Keratinocyte (primary cell): Measurements from ENCODE around the gene RPS2. TPM values are rescaled to one million over a fixed set of nuclear protein-coding genes. Genes with fewer than 3 reads are reported as not detected.

Experiments used
- DNase-seq: peaks from one replicate; pipeline ENCODE4 v3.0.0-alpha.2; 2011; ENCODE audit warnings: low read depth, missing footprints, low spot score
- FAIRE-seq: peaks from 2 replicates; lab custom pipeline; 2011; peaks lifted over from hg19 to GRCh38; lab: Jason Lieb, UNC
- H2AFZ ChIP-seq: 2 replicates; pipeline ENCODE4 v1.6.0; 2012; ENCODE audit warnings: low read length, control low read depth, inconsistent platforms; ENCODE audit not compliant: control insufficient read depth
- H3K27ac ChIP-seq: 2 replicates; pipeline ENCODE4 v1.5.1; 2011; ENCODE audit warnings: low read length; ENCODE audit not compliant: control insufficient read depth, insufficient read depth
- H3K27me3 ChIP-seq: 3 replicates; pipeline ENCODE4 v1.6.0; 2011; ENCODE audit warnings: low read length; ENCODE audit not compliant: control insufficient read depth, insufficient read depth; ENCODE audit errors: extremely low read depth
- H3K36me3 ChIP-seq, 2 experiments: 2 replicates in 1 of 2; 3 replicates in 1 of 2; pipeline ENCODE4 v1.5.1; 2011; ENCODE audit warnings: low read length in 2 of 2, mild to moderate bottlenecking in 1 of 2; ENCODE audit not compliant: control insufficient read depth in 2 of 2, insufficient read depth in 2 of 2; ENCODE audit errors: extremely low read depth in 1 of 2
- H3K4me1 ChIP-seq: 3 replicates; pipeline ENCODE4 v1.5.1; 2011; ENCODE audit warnings: low read length; ENCODE audit not compliant: control insufficient read depth, insufficient read depth; ENCODE audit errors: extremely low read depth
- H3K4me2 ChIP-seq: 3 replicates; pipeline ENCODE4 v1.6.0; 2011; ENCODE audit warnings: low read depth, low read length; ENCODE audit not compliant: control insufficient read depth, insufficient read depth; ENCODE audit errors: extremely low read depth
- H3K4me3 ChIP-seq, 3 experiments: fragments of 200-600 bp in 1 of 3; sonication (generic) in 1 of 3; 2 replicates in 2 of 3; 3 replicates in 1 of 3; pipeline ENCODE4 v1.5.1; 2011 to 2016; ENCODE audit warnings: low read length in 3 of 3, mild to moderate bottlenecking in 3 of 3, control low read depth in 2 of 3, inconsistent platforms in 1 of 3, low read depth in 1 of 3, mixed read lengths in 1 of 3, mixed run types in 1 of 3, moderate library complexity in 1 of 3; ENCODE audit not compliant: control insufficient read depth in 2 of 3, insufficient read depth in 2 of 3; ENCODE audit errors: extremely low read depth in 1 of 3
- H3K79me2 ChIP-seq: 2 replicates; pipeline ENCODE4 v1.6.0; 2012; ENCODE audit warnings: low read length; ENCODE audit not compliant: control insufficient read depth, insufficient read depth
- H3K9ac ChIP-seq: 3 replicates; pipeline ENCODE4 v1.6.0; 2011; ENCODE audit warnings: low read length; ENCODE audit not compliant: control insufficient read depth, insufficient read depth; ENCODE audit errors: extremely low read depth
- H3K9me1 ChIP-seq: 3 replicates; pipeline ENCODE4 v1.6.0; 2011; ENCODE audit warnings: low read length; ENCODE audit not compliant: control insufficient read depth, insufficient read depth; ENCODE audit errors: extremely low read depth
- H3K9me3 ChIP-seq: 2 replicates; pipeline ENCODE4 v1.5.1; 2012; ENCODE audit warnings: low read depth, low read length; ENCODE audit not compliant: control insufficient read depth
- H4K20me1 ChIP-seq: 3 replicates; pipeline ENCODE4 v1.6.0; 2011; ENCODE audit warnings: low read length; ENCODE audit not compliant: control insufficient read depth, insufficient read depth; ENCODE audit errors: extremely low read depth
- EZH2 ChIP-seq: IDR thresholded peaks from one replicate; pipeline ENCODE4 v1.6.1; 2012; ENCODE audit warnings: inconsistent platforms, mild to moderate bottlenecking, low read length, moderate library complexity
- dilution Hi-C: fragments of 300-500 bp; cut with MboI; formaldehyde crosslinking; loops from one replicate; pipeline ENCODE4 v1.7.0; 2020; ENCODE audit warnings: low sequenced_read_pairs; ENCODE audit not compliant: extremely low pct_ligation_motif_present
- polyA plus RNA-seq, 5 experiments: library from polyadenylated mRNA; depleted of rRNA in 3 of 5; stranded (reverse) in 3 of 5; stranded (forward) in 1 of 5; unstranded in 1 of 5; fragments of >200 nt; gene quantifications; 1 replicate in 1 of 5; 2 replicates in 3 of 5; 3 replicates in 1 of 5; pipeline versions ENCODE4 v1.2.1 to v1.2.3, GENCODE V29; 2011 to 2012; ENCODE audit warnings: missing spikeins in 2 of 5, low read depth in 1 of 5, low replicate concordance in 1 of 5
- TF ChIP-seq, protein P1 (sequence below), 3 experiments: IDR thresholded peaks in 1 of 3; conservative IDR thresholded peaks in 1 of 3; optimal IDR thresholded peaks in 1 of 3; 2 replicates in 2 of 3; 3 replicates in 1 of 3; pipeline versions ENCODE3 to v1.5.1; 2011; ENCODE audit warnings: low read length in 3 of 3, mild to moderate bottlenecking in 3 of 3, moderate library complexity in 2 of 3, control low read depth in 1 of 3, inconsistent platforms in 1 of 3; ENCODE audit not compliant: insufficient read depth in 2 of 3; ENCODE audit errors: extremely low read depth in 1 of 3

The RPS2 gene
- polyA plus RNA-seq, 1 donor (not counting 4 experiments of a cell fraction or from before 2014, with no cell fraction given) = 3,573 TPM

DNA sequence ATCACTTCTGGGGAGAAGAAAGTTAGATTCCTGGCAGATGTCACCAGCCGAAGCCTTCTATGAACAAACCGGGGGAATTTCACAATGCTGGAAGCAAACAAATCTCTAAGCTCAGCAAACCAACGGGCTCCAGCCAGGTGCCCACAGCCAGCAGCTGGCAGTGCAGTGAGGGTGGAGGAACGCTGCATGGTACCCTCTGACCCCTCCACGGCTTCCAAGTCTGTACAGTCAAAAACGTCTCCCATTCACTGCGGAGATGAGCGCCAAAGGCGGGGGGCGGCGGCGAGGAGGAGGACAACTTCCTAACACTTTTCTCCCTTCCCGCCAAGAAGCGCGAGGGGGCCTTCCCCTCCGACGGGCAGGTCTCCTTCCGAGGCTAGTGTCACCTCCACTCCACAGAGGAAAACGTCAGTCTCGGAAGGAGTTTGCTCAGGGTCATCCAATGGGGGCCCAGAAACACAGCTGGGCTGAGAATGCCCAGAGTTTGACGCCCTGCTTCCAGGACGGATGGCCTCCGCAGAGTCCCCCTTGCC, 44.1 kb upstream of the RPS2 start:
- H3K9me1 ChIP-seq = peaks cover 2% of the 10 kb centered on the region
- H3K36me3 ChIP-seq = peaks cover 6 to 38% of the 10 kb centered on the region in 2 experiments
- H4K20me1 ChIP-seq = peaks cover 41% of the 10 kb centered on the region
- H3K27me3 ChIP-seq = no peaks in the 10 kb centered on the region
- H3K4me2 ChIP-seq = peak overlapping the region; percentile 89
- H2AFZ ChIP-seq = no peak overlapping the region
- H3K9ac ChIP-seq = peak overlapping the region; percentile 85
- no peak for DNase-seq
- no peak for FAIRE-seq
- H3K9me3 ChIP-seq = no peaks in the 10 kb centered on the region
- peak overlapping the region; percentile 71 to 98 (median 92) for H3K4me3 ChIP-seq
- no peak for TF ChIP-seq EZH2
- TF ChIP-seq, protein P1, sequence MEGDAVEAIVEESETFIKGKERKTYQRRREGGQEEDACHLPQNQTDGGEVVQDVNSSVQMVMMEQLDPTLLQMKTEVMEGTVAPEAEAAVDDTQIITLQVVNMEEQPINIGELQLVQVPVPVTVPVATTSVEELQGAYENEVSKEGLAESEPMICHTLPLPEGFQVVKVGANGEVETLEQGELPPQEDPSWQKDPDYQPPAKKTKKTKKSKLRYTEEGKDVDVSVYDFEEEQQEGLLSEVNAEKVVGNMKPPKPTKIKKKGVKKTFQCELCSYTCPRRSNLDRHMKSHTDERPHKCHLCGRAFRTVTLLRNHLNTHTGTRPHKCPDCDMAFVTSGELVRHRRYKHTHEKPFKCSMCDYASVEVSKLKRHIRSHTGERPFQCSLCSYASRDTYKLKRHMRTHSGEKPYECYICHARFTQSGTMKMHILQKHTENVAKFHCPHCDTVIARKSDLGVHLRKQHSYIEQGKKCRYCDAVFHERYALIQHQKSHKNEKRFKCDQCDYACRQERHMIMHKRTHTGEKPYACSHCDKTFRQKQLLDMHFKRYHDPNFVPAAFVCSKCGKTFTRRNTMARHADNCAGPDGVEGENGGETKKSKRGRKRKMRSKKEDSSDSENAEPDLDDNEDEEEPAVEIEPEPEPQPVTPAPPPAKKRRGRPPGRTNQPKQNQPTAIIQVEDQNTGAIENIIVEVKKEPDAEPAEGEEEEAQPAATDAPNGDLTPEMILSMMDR (optimal IDR thresholded peaks at IDR 0.05 in 1 of 3, IDR thresholded peaks at IDR 0.05 in 1 of 3, conservative IDR thresholded peaks at IDR 0.05 in 1 of 3; ENCODE audit: extremely low read depth in 1 of 3, insufficient read depth in 2 of 3, low read length in 3 of 3) = no peak
- H3K4me1 ChIP-seq = peaks cover 36% of the 10 kb centered on the region
- peaks cover 65% of the 10 kb centered on the region for H3K79me2 ChIP-seq
- dilution Hi-C loops = no loop called here
- peak overlapping the region; percentile 81 for H3K27ac ChIP-seq

DNA sequence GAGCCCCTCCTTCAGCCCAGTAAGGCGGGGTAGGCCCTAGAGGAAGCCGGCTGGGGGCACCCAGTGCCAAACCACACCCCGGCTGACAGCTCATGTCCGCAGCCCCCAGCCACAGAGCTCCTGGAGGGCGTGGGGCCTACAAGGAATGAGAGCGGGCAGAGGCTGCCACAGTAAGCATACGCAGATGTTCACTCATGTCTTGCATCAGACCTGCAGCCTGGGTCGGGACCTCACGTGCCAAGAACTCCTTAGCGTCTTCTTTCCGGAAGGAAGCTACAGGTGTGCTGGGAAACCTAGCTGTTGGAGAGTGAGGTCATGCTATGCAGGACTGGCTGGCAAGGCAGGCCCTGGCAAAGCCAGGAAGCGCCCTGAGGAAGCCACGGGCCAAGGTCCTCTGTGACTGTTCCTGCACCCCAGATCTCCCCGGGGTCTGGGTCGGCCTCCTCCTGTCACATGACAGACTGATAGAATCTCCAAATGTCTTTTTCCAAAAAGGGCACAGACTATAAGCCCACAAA, 43.4 kb upstream of the RPS2 start:
- H3K4me1 ChIP-seq = peaks cover 36% of the 10 kb centered on the region
- H3K9me3 ChIP-seq = no peaks in the 10 kb centered on the region
- peak overlapping the region; percentile 81 for H3K27ac ChIP-seq
- dilution Hi-C loops = no loop called here
- H3K9me1 ChIP-seq = peaks cover 2% of the 10 kb centered on the region
- FAIRE-seq (peak; percentile 97), DNase-seq (peak; percentile 98)
- H4K20me1 ChIP-seq = peaks cover 46% of the 10 kb centered on the region
- H3K4me3 ChIP-seq = peak overlapping the region; percentile 71 to 98 (median 92)
- no peak overlapping the region for H2AFZ ChIP-seq
- H3K36me3 ChIP-seq = peaks cover 6 to 44% of the 10 kb centered on the region in 2 experiments
- TF ChIP-seq, protein P1 (optimal IDR thresholded peaks at IDR 0.05 in 1 of 3, IDR thresholded peaks at IDR 0.05 in 1 of 3, conservative IDR thresholded peaks at IDR 0.05 in 1 of 3; ENCODE audit: extremely low read depth in 1 of 3, insufficient read depth in 2 of 3, low read length in 3 of 3) = no peak
- no peak for TF ChIP-seq EZH2
- peak overlapping the region; percentile 85 for H3K9ac ChIP-seq
- peaks cover 71% of the 10 kb centered on the region for H3K79me2 ChIP-seq
- peak overlapping the region; percentile 89 for H3K4me2 ChIP-seq
- no peaks in the 10 kb centered on the region for H3K27me3 ChIP-seq
